Dermis blood vessel endothelial cell (primary cell): ENCODE data around the gene KCTD1. TPM values are rescaled to one million over a fixed set of nuclear protein-coding genes. Genes with fewer than 3 reads are reported as not detected.

Source experiments
- DNase-seq: peaks from one replicate; pipeline ENCODE4 v3.0.0; 2010
- total RNA-seq: library from RNA; depleted of rRNA; stranded (reverse); fragments of >200 nt; gene quantifications from 2 replicates; pipeline ENCODE4 v1.2.3, GENCODE V29; 2014

The KCTD1 gene
- total RNA-seq, result 6.7 and 7.0 TPM in 2 replicates

GRCh38 chr18:26548415-26549262, at the start of gene KCTD1:
Gene KCTD1 (minus strand): TSS chr18:26548553. CDS start chr18:26548536, 17 bp downstream.
- DNase-seq, result peak; percentile 93

GRCh38 chr18:26593365-26594320, 45.3 kb upstream of the KCTD1 start:
- no peak for DNase-seq

GRCh38 chr18:26584745-26585144, 36.4 kb upstream of the KCTD1 start:
- no peak for DNase-seq

DNA sequence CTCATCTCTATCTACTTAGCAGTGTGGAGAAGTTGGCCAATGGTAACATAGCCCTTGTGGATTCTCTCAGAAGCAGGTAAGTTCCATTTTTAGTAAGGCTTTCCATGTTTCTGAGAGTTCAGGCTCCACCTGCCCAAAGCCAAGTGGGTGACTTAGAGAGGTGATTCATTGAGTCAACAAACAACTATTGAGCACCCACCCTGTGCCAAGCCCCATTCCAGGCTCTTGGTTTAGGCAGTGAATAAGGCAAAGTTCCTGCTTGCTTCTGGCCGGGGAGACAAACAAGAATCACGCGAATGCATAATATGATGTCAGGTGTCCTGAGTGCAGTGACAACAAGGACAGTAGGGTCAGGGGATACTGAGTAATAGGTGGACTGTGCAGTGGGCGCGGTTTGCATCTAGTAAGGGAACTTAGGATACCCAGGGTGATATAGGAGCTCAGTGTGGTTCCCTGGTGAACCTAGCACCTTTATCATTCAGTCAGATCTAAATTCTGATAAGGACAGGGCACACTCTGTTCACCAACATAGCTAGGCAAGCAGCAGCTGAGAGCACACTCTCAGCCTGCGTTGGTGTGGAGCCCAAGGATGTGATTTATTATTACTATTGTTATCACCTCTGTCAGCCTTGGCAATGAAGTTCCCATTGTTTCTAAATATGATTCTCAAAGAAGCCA, 31.7 kb upstream of the KCTD1 start:
- peak; percentile 4 for DNase-seq

DNA sequence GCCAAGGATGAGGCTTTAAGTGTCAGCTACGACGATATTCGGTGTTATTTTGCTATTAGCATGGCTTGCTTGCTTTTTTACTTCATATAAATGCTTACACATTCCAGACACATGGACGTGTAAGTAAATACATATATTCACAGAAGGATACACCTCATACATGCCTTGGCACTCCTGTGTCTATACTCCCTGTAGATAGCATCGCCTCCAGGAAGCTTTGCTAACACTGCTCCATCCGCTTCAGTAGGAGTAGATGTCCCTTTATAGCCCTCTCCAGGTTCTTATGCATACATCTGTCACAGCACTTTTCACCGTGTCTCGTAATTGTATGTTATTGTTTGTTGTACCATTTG, 27.5 kb upstream of the KCTD1 start:
- DNase-seq, result no peak

GRCh38 chr18:26574958-26575864, 26.9 kb upstream of the KCTD1 start:
- peak; percentile 26 for DNase-seq

DNA sequence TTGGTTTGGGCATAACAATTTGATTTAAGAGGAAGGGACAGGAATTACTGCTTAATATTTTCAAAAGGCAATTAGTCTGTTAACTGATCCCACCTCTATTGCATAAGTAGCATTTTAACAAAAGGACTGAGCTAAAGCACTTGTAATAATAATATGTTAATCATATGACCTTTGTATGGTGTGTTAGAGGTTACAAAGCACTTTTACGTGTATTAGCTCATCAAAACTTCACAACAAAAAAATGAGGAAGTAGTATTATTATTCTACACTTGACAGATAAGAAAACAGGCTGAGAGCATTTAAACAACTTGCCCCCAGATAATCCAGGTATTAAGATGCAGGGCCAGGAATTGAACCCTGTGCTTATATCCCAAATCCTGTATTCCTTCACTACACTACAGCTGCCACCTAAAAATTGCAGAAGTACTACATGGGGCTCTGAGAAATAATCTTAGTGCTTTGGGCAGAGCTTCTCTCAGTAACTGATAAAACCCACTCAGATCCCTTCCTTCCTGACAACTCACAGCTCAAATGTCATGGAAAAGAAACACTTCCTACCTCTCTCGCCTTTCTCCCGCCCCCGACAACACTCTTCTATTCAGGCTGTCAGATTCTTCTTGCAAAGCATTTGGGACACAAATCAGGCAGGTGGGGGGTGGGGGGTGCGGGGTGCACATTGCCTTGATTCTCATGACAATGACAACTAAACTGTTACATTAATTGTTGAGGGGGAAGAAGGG, 20.7 kb upstream of the KCTD1 start:
- DNase-seq, result no peak

DNA sequence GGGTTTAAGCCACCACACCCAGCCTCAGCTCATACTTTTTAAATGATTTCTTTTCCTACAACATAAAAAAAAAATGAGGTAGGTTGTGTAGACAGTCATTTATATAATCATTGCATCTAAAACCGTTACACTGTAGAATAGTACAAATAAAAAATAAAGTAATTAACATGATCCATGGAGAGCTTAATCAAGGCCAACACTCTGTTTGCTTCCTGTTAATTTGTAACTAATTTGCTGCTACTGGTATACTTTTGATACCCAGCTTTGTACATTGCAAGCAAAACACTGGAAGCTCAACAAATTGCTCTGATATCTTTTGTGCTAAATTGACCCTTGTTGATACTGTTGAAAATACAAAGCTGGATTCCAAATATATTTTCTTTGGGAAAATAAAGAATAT, 20.2 kb upstream of the KCTD1 start:
- DNase-seq, result no peak

- DNase-seq, result no peak
Measured at GRCh38 chr18:26566874-26567555, 18.7 kb upstream of the KCTD1 start.

DNA sequence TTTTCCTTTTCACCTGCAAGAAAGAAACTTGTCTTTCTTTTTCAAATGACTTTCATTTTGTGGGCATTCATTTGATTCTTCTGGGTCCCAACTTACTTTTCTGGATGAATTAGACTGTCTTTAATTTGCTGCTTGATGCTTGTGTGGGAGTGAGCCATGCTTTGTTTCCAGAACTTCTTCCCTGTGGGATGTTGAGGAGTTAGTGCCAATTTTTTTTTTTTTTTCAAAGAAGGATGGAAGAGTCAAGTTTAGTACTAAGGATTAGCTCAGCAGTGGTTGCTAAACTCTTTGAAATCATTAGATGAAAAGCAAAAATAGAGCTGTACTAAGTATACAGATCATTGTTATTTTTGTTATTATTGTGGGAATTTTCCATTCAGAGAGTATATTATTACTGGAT, 17.2 kb upstream of the KCTD1 start:
- no peak for DNase-seq

- no peak for DNase-seq
Measured at GRCh38 chr18:26563024-26563423, 14.7 kb upstream of the KCTD1 start.

GRCh38 chr18:26562568-26562967, 14.2 kb upstream of the KCTD1 start:
- DNase-seq, result no peak

DNA sequence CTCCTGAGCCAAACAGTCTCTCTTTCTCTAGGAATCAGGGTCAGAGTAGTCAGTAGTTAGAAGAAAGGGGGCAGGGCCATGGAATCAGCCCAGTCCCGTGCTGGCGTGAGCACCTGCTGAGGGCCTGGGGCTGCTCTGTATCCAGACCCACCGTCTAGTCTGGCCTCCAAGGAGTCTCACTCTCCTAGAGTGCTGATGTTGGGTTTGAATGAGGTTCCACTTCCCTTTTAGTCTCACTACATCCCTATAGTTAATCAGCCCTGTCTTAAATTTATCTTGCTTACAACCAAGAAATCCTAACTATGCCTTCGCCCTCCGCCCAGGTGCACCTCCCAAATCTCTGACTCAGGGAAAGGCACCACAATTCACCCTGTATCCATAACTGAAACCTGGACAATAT, 13.4 kb upstream of the KCTD1 start:
- no peak for DNase-seq

DNA sequence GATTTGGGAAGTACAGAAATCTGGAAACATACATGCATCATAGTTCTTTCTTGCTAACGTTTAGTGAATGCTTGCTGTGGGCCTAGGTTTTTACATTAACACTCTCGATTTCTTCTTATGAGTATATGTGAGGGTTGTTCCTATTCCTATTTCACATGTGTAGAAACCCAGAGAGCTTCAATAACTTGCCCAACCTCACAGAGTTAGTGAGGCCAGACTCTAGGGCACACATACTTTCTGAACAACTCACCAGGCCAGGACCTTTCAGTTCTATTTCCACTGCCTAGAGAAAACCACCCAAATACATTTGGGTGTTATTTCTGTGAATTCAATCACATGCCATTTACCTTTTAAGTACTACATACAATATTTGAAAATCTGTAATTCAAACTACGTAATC, 8.2 kb upstream of the KCTD1 start:
- no peak for DNase-seq

GRCh38 chr18:26555804-26556553, 7.6 kb upstream of the KCTD1 start:
- no peak for DNase-seq

GRCh38 chr18:26553943-26554342, 5.6 kb upstream of the KCTD1 start:
- DNase-seq, result no peak

- DNase-seq, result no peak
Measured at GRCh38 chr18:26551695-26552081, 3.3 kb upstream of the KCTD1 start.

DNA sequence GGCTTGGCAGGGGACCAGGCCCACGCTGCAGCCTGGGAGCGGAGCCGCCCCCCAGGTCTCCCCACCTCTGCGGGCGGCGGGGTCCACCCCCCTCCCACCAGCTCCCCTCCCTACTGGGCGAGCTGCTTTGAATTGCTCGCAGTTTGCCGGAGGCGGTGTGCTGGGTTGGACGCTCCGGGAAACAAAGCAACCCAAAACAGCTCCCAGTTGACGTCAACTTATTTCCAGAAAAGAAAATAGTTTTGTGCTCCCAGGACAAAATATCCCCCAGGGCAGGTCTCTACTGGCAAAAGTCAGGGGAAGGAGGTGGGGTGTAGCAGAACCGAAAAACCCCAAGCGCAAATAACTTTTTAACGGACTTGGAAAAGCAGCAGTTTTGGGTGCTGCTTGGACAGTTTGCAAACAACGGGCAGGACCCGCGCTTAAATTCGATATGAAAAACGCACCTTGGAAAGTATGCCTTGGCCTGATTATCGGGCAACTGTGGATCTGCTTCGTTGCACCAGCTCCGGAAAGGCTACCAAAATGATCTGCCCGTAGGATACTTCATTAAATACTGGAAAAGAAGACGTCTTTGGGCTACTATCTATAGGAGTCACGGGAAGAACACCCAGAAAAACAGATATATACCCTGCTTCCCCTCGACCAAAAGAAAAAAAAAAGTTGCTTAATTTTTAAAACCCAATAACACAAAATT, 2.8 kb upstream of the KCTD1 start:
- no peak for DNase-seq
